Calu3 (cell line): ENCODE data around the gene GPR107. TPM values are rescaled to one million over a fixed set of nuclear protein-coding genes. Genes with fewer than 3 reads are reported as not detected.
A peak's percentile ranks its signal among the peaks of the same experiment; 100 is the strongest.

ENCODE experiments used
- BruUV-seq: library from RNA; stranded (reverse); fragments of 400-500 nt; replicated peaks from 2 replicates; lab custom pipeline; 2021; lab: Mats Ljungman, UMichigan
- CTCF ChIA-PET: fragments of 300-600 bp; sonication (Branson Sonifier 250); formaldehyde crosslinking; loops from one replicate; lab custom pipeline; 2022; ENCODE audit warnings: antibody characterized with exemption; lab: Charles Lee
- DNase-seq: peaks from one replicate; pipeline ENCODE4 v3.0.0; 2022
- H3K27ac Mint-ChIP-seq: one replicate; pipeline ENCODE4 v1.8.0; 2022; ENCODE audit warnings: mixed read lengths; ENCODE audit not compliant: unreplicated experiment
- H3K27me3 Mint-ChIP-seq: one replicate; pipeline ENCODE4 v1.8.0; 2022; ENCODE audit warnings: mixed read lengths; ENCODE audit not compliant: unreplicated experiment
- H3K36me3 Mint-ChIP-seq: one replicate; pipeline ENCODE4 v1.8.0; 2022; ENCODE audit warnings: mild to moderate bottlenecking, moderate library complexity, mixed read lengths; ENCODE audit not compliant: insufficient read depth, unreplicated experiment
- H3K4me1 Mint-ChIP-seq: one replicate; pipeline ENCODE4 v1.8.0; 2022; ENCODE audit warnings: mild to moderate bottlenecking, low read depth, mixed read lengths; ENCODE audit not compliant: unreplicated experiment
- H3K4me3 Mint-ChIP-seq: one replicate; pipeline ENCODE4 v1.8.0; 2022; ENCODE audit warnings: mild to moderate bottlenecking, low read depth, moderate library complexity, mixed read lengths; ENCODE audit not compliant: unreplicated experiment
- H3K9me3 Mint-ChIP-seq: one replicate; pipeline ENCODE4 v1.8.0; 2022; ENCODE audit warnings: low read depth, mixed read lengths; ENCODE audit not compliant: unreplicated experiment
- CTCF ChIP-seq: fragments of 200-600 bp; IDR thresholded peaks from one replicate; pipeline ENCODE4 v1.8.0; 2022; ENCODE audit warnings: antibody characterized with exemption; ENCODE audit not compliant: unreplicated experiment
- intact Hi-C: fragments of 100-400 bp; cut with micrococcal nuclease; formaldehyde crosslinking; loops from one replicate; pipeline ENCODE4 v1.10.0; 2022; ENCODE audit not compliant: unreplicated experiment
- total RNA-seq: library from RNA; stranded (reverse); gene quantifications from 2 replicates; pipeline ENCODE4 v1.2.3, GENCODE V29; 2022

Gene GPR107
- total RNA-seq, 1 experiment from 2014 or later: 43.4 TPM

GRCh38 chr9:130078547-130078946 is 24.8 kb downstream of the GPR107 start:
- no TSS peak for BruUV-seq
- Mint-ChIP-seq H3K27me3 (no peaks in the 10 kb centered on the region), H3K9me3 (no peaks in the 10 kb centered on the region), H3K4me1 (no peaks in the 10 kb centered on the region), H3K4me3 (no peak overlapping the region), H3K36me3 (no peaks in the 10 kb centered on the region), H3K27ac (no peak overlapping the region)
- DNase-seq: no peak
- intact Hi-C loops: no loop called here
- CTCF ChIA-PET: interaction anchor here (0.6 kb wide), 1 partner anchor 214 kb away, joined by 4 read pairs; no protein-coding TSS in a partner anchor
- no peak for TF ChIP-seq CTCF

- intact Hi-C loops: no loop called here
- TF ChIP-seq CTCF: no peak
- Mint-ChIP-seq H3K36me3 (peaks cover 10% of the 10 kb centered on the region), H3K4me3 (no peak overlapping the region), H3K27me3 (no peaks in the 10 kb centered on the region), H3K4me1 (no peaks in the 10 kb centered on the region), H3K9me3 (no peaks in the 10 kb centered on the region), H3K27ac (no peak overlapping the region)
- BruUV-seq: no TSS peak
- CTCF ChIA-PET: no interaction called here
- no peak for DNase-seq
These were observed 30.6 kb downstream of the GPR107 start for GRCh38 chr9:130084337-130084736.

- no peak for TF ChIP-seq CTCF
- Mint-ChIP-seq H3K4me3 (no peak overlapping the region), H3K4me1 (no peaks in the 10 kb centered on the region), H3K27ac (peak overlapping the region; percentile 58), H3K9me3 (no peaks in the 10 kb centered on the region), H3K27me3 (no peaks in the 10 kb centered on the region), H3K36me3 (peaks cover 18% of the 10 kb centered on the region)
- CTCF ChIA-PET: no interaction called here
- intact Hi-C loops: no loop called here
- BruUV-seq: no TSS peak
- no peak for DNase-seq
These were observed 34.3 kb downstream of the GPR107 start for GRCh38 chr9:130088051-130088450.

GRCh38 chr9:130089141-130089540 is 35.4 kb downstream of the GPR107 start:
- CTCF ChIA-PET: no interaction called here
- no peak overlapping the region for H3K27ac Mint-ChIP-seq
- no peak overlapping the region for H3K4me3 Mint-ChIP-seq
- no peak for DNase-seq
- no peaks in the 10 kb centered on the region for H3K27me3 Mint-ChIP-seq
- H3K36me3 Mint-ChIP-seq: peaks cover 19% of the 10 kb centered on the region
- H3K4me1 Mint-ChIP-seq: no peaks in the 10 kb centered on the region
- intact Hi-C loops: no loop called here
- TF ChIP-seq CTCF: no peak
- BruUV-seq: no TSS peak
- H3K9me3 Mint-ChIP-seq: no peaks in the 10 kb centered on the region
